HG03558 (cell line): ENCODE data around the gene CASP1.
"Not testable (repeated sequence)": the region's sequence is repeated elsewhere in the genome, so short reads cannot be mapped to it uniquely, and the experiment has no call there.

Experiments used
- ATAC-seq: cut with Tn5 transposase; IDR thresholded peaks from one replicate; pipeline ENCODE4 v1.9.1; 2021; ENCODE audit warnings: moderate number of reproducible peaks; ENCODE audit not compliant: unreplicated experiment; ENCODE audit errors: extremely low read depth

The CASP1 gene

DNA sequence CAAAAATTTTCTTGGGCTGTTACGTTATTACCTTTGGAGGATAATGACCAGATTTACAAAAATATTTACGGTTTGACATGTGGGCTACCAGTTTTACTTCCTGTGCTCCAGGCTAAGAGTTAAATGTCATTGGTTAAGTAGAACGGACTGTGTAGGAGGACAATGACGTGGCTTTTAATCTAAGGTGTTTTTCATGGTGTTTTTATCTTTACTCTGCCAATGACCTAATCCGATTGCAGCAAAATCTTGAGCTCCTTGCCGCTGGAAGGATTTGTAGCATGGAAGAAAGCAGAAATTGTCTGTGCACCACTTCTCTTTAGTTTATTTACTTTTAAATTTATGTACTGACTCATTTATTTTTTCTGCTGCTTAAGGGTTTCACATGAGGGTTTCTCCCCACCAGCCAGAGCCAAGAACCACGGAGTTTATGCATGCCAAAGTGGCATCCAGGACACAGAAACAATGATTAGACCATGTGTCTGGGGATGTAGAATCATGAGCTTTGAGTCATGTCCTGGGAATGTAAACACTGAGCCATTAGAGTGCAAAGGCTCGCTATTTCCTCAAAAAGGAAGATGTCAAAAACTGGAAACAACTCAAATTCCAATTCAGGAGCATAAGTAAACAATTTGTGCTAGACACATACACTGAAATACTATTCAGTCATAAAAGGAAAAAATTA, 12.1 kb upstream of the CASP1 start:
- ATAC-seq = no peak

DNA sequence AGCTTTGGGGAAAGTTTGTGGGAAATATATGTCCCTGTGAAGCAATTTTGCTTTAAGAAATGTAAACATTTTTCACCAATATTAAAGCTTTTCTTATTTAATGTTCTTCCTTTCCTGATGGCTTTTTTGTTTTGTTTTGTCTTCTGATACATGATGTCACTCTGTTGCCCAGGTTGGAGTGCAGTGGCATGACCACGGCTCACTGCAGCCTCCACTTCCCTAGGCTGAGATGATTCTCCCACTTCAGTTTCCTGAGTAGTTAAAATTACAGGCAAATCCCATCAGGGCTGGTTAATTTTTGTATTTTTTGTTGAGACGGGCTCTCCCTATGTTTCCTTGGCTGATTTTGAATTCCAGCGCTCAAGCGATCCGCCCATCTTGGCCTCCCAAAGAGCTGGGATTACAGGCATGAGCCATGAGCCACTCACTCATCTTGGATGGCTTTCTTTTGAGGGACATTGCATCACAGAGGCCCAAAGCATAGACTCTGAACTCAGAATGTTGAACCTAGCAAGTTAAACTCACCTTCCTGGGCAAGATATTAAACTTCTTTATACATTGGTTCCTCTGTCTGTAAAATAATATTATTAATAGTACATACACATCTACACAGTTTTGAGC, 10.8 kb upstream of the CASP1 start:
- ATAC-seq = no peak

DNA sequence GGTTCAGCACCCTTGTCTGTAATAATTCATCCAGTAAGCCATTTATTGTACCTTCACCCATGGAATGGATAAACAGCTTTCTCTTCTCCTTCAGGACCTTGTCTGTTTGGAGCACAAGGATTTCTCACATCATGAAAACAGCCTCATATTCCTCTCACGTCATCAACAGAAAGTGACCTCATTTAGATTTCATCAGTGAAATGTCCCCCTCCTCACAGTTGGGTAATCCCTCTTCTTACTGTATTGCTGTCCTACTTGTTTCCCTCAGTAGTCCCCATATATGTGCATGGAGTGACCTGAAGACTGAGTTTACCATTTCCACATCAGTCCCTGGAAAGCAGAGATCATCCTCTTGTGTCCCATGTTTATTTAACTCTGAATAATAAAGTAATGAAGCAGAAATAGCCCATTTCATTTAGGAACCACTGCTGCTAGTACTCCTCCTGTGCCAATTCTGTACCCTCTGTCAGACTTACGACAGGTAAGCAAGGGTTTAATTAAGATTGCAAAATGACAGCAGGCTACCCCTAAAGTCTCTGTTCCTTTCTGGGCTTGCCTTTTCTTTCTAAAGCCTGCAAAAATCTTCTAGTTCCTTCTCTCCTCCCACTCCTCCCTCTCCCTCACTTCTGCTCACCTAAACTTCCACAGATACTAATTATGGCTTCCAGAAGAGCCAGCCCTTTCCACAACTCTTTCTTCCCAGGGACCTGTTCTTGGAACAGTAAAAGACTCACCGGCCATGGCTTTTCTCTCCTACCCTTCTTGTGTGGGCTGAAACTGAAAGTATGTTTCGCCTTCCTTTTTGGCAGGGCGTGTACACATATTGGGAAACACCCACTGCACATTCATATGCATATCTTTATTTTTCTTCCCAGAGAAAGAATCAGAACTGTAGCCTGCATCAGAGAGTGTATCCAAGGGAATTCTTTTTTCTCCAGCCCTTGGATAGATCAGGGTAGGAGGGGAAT, 9.9 kb upstream of the CASP1 start, which contains the start of gene CARD16:
Gene CARD16, minus strand, starts transcription at position 779 of the 968 bp plus-strand sequence. Its CDS starts 38 bp downstream, at position 741.
- peak; percentile 99 for ATAC-seq

DNA sequence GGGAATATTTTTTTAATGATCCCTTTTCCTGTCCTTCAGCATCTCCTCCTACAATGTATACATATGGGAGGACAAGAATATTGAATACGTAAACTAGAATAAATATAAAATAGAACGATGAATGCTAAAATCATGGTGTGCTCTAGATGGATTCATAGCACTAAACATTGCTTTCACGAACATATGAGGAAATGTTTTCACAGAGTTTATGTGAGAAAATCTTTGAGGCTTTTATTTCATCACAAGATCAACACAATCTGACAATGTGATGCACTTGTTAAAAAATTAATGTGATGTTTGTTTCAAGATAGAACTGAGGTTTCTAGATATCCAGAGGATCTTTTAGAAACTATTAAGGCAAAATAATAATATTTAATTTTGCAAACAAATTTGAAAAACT, 7.2 kb upstream of the CASP1 start:
- ATAC-seq = no peak

DNA sequence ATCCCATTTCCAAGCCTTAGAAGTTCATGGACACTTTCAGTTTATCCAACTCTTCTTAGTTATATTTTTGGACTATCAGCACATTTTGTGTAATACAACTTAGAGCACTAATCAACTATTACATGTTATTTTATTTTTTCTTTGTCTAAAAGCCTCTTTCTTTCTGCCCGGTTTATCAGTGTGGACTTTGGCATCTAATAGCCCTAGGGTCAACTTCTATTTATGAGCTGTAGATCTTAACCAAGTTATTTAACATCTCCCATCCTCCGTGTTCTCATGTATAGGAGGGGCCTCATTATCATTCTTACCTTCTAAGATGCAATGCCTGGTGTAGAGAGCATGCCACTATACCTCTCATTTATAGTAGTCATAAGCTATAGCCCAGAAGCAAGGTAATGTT, 5.8 kb upstream of the CASP1 start:
- ATAC-seq = no peak

DNA sequence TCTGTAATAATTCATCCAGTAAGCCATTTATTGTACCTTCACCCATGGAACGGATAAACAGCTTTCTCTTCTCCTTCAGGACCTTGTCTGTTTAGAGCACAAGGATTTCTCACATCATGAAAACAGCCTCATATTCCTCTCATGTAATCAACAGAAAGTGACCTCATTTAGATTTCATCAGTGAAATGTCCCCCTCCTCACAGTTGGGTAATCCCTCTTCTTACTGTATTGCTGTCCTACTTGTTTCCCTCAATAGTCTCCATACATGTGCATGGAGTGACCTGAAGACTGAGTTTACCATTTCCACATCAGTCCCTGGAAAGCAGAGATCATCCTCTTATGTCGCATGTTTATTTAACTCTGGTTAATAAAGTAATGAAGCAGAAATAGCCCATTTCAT, 556 bp downstream of the CASP1 start:
- ATAC-seq = not testable (repeated sequence)

DNA sequence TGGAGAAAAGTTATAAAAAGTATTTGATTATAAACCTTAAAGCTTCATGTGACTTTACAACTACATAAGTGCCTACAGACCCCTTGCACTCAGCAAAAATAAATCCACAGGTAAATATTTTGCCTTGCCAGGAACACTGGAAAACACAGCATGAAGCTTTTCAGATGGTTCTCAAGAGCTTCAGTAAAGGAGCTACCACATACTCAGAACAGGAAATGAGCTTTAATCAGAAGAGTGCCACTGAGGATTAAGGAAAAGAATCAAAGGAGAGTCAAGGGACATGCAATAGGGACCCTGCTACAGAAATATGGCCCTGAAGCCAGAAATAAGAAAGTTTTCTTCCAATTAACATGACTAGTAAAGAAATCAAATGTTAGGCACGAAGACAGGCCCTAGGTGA, 1.2 kb downstream of the CASP1 start:
- ATAC-seq = no peak

DNA sequence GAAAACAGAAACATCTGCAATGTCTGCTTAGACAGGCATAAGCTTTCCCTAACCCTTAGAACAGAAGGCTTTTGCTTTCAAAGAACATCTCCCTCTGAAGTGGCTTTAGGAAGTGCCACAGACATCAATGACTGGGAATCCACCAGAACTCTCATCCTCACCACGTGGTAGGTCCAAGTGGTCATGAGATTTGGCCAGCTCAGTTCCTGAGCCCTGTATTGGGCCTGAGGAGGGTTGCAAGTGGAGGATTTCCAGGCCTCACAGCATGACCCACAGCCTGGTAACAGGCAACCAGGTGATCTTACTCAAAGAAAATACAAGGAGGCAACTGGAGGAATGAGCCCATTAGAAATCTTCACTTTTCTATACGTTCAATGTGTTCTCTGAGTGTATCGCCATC, 1.6 kb downstream of the CASP1 start:
- no peak for ATAC-seq

DNA sequence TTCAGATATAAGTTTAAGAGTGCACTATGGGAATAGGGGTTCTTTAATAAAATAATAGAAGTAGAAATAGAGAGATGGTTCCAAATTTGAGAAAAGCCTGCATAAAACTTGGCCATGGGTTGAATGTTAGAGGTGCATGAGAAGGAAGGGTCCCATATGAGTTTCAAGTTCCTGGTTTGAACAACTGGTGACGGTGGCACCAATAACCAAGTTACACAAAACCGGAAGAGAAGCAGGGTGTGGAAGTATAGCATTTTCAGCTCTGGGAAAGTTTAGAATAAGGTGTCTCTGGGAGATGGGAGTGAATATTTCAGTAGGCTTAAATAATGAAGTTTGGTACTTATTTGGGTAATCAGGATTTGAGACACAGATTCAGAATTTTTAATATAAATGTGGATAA, 2.4 kb downstream of the CASP1 start:
- ATAC-seq = no peak

DNA sequence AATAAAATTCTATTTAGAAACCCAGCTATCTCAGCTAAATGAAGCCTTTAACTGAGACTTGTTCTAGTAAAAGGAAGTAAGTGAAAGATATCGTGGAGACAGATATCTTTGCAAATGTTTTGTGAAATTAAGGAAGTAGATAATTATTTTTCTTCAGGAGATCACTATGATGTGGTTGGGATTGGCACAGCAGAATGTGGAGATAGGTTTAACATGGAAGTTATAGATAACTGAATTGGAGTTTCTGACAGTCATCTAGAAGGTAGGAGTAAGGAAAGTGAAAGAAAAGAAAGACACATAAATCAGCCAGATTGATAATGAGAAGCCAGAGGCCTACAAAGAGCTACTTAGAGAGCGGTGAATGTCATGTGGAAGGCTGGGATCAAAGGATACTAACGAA, 7.3 kb downstream of the CASP1 start:
- ATAC-seq = no peak

DNA sequence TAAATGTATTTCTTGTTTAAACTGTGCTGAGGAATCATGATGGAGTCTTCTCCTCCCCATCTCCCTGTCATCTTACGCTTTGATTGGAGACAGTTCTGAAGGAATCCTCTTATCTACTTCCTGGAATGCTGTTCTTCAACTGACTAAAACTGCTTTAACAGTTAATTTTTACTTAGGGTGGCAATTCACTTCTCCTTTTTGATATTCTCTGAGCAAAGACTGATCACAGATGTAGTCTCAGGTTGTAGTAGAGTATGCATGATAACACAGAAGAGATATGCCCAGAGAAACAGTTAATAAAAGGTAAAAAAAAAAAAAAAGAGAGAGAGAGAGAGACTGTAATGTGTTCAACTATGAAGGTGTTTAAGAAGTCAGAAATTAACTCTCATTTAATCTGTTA, 10.6 kb downstream of the CASP1 start:
- ATAC-seq = no peak

DNA sequence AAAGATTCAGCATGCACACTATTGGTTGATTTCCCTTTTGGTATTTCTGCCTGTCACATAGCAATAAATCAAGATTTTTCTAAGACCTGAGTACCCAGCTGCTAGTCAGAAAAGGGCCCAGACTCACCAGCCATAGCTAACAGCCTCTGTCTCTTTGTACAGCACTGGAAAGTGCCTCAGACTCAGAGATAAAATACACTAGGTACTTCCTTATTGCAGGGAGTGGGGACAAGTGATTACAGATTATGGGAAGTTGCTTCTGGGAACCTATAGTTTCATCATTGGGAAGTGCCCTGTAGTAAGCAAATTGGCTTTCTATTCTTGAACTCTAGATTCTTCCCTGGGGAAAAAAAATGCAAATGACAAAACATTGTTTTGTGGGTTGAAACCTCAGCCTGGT, 11.9 kb downstream of the CASP1 start, which contains the start of gene CASP5:
Gene CASP5, minus strand, starts transcription at position 166 of the 400 bp plus-strand sequence. Its CDS starts 32 bp downstream, at position 134.
- no peak for ATAC-seq

DNA sequence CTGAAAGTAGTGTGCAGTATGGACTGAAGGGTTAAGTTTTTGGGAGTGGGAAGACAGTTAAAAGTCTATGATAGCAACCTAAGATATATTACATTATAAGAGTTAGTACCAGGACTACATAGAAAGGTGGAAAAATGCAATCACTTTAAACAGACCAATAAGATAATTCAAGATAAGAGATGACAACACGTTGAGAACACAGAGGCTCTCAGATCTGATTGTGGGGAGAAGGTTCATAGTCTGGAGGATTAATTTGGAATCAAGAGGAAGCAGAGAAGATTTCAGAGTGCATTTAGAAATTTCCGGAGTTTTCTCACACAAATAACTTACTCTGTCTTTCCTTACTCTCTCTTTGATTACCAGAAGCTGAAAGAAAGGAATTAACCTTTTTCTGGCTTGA, 12.4 kb downstream of the CASP1 start:
- no peak for ATAC-seq

DNA sequence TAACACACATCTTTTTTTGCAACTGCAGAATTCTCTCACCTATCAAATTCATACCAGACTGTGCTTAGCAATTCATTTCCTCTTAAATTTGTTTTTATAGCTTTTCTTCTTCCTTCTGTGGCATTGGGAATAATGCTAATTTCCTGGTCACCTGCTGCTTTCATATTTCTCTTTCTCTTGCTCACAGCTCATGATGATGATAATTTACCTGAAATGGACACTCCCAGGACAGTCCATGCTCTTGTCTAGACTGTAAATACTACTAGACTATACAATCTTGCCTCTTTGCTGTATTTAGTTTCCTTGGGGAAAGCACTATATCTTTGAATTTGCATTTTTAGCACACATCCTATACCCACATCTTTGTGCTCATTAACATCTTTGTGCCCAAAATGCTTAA, 27.5 kb downstream of the CASP1 start:
- no peak for ATAC-seq

DNA sequence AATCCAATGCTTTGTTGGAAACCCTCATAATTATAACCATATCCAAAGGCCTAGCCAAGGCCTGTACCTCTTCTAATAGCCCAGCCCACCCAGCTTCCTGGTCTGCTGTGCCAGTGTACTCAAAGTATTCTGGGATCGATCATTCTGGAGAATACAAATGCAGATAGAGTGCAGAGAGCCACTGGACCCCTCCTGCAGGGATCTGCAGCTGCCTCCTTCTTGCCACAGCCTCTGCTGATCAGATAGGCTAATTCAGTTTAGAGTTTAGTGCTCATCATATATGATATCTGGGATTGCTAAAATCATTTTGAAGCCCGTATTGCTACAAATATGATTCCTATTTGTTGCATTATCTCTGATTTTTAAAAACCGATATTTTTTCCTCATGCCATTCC, 29.5 kb downstream of the CASP1 start:
- no peak for ATAC-seq

DNA sequence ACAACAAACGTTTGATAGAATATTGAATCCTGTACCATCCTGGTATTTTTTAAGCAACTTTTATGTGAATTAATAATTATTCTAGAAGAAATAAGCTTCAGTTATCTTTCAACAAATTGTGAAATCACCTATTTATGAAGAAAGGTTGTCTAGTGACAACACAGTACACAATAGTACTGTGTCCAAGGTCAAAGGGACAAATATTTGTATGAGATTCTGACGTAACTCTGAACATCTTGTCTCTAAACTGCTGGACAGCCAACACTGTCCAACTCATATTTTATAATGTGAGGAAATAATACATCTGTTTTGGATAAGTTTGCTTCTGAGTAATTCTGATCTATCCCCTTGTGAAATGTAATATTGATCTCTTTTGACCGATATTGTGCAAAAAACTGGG, 30.9 kb downstream of the CASP1 start:
- no peak for ATAC-seq

DNA sequence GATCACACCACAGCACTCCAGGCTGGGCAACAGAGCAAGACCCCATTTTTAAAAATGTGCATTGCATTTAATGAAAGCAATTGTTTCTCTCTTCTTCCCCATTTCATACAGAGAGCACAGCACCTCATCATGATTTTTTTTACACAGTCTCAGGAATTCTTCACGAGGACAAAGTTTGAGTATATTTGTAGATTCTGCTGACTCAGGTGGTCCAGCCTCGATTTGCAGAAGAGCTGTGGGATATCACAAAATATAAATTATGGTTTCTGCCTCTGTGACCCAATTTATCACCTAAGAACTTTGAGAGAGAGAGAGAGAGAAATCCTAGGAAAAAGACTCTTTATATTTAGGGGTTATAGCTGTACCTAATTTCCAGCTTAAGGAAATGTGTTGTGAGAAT, 31.8 kb downstream of the CASP1 start:
- no peak for ATAC-seq

DNA sequence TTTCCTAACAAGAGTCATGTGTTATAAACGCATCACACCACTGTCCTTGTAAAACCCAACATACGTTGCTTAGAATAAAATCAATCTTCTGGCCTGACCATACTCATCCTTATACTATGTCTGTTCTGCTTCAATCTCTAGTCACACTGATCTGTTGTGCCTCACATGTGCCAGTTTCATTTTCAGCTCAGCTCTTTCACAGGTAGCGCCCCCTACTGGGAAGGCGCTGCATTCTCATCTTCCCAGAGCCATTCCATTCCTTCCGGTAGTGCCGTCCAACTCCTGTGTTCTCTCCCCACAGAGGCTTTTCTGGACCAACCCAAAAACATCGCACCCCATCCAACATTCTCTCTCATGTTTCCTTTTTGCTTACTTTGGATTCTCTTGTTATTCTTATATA, 34.1 kb downstream of the CASP1 start:
- ATAC-seq = peak; percentile 87

DNA sequence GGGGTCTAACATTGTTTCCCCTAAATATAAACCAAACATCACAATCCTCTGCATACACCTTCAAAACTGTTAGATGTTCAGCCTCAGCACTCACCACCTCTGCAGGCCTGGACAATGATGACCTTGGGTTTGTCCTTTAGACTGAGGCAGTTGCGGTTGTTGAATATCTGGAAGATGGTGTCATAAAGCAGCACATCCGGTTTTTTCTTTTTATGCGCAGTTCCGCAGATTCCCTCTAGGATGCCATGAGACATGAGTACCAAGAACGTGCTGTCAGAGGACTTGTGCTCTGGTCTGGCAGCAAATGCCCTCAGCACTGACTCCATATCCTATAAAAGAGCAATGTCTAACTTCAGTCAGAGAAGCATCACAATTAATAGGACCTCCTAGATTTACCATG, 34.8 kb downstream of the CASP1 start:
- ATAC-seq = no peak

DNA sequence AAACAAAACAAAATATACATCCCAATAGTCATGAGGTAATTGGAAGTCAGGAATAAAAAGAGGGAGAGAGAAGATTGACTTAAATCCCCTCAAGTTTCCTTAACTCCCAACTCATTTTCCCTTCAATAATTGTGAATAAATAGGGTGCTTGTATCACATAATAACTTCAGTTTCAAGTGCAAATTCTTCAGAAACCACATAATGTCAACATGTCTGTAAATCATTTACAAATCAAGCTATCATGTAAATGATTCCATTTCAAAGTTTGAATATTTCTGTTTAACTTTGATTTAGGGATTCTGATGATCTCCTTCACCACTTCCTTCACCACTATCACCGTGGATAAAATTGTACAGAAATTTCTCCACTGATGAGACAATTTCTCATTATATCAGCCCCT, 35.2 kb downstream of the CASP1 start:
- no peak for ATAC-seq

DNA sequence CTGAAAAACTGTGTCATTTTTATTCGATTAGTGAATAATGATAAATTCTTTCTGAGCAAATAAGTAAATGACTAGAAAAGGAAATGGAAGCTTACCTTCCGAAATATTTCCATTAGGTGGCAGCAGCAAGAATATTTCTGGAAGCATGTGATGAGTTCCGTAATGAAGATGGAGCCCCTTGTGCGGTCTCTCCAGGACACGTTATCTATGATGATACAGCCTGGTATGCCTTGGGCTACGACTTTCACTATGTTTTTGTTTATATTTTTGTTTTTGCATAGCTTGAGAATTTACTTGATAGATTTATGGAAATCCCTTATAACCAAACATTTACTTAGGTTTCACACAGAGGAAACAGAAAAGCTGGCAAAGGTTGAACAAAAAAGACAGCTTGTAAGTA, 37.7 kb downstream of the CASP1 start:
- no peak for ATAC-seq
